Raji (cell line): Measurements from ENCODE around the gene MGAT5.

Source experiments
- POLR2A ChIP-seq: IDR thresholded peaks from 2 replicates; pipeline ENCODE4 v1.6.1; 2011; ENCODE audit warnings: low read depth, low read length, control low read depth; ENCODE audit not compliant: insufficient read depth

MGAT5 gene

GRCh38 chr2:134407154-134407890 is 153.4 kb downstream of the MGAT5 start:
- TF ChIP-seq POLR2A, result no peak

- no peak for TF ChIP-seq POLR2A
Measured at GRCh38 chr2:134408386-134408785, 154.5 kb downstream of the MGAT5 start.

GRCh38 chr2:134408791-134409190 is 154.9 kb downstream of the MGAT5 start:
- TF ChIP-seq POLR2A, result no peak

- no peak for TF ChIP-seq POLR2A
Measured at GRCh38 chr2:134410006-134410405, 156.1 kb downstream of the MGAT5 start.

GRCh38 chr2:134410831-134411231 is 157.0 kb downstream of the MGAT5 start:
- no peak for TF ChIP-seq POLR2A

GRCh38 chr2:134411279-134411827 is 157.5 kb downstream of the MGAT5 start:
- TF ChIP-seq POLR2A, result no peak

- TF ChIP-seq POLR2A, result no peak
Measured at GRCh38 chr2:134411828-134412638, 158.2 kb downstream of the MGAT5 start.

GRCh38 chr2:134412639-134412999 is 158.7 kb downstream of the MGAT5 start:
- no peak for TF ChIP-seq POLR2A

- no peak for TF ChIP-seq POLR2A
Measured at GRCh38 chr2:134413430-134413829, 159.6 kb downstream of the MGAT5 start.

GRCh38 chr2:134413912-134414311 is 160.0 kb downstream of the MGAT5 start:
- no peak for TF ChIP-seq POLR2A

GRCh38 chr2:134416018-134416417 is 162.1 kb downstream of the MGAT5 start:
- no peak for TF ChIP-seq POLR2A

- no peak for TF ChIP-seq POLR2A
Measured at GRCh38 chr2:134416637-134417036, 162.8 kb downstream of the MGAT5 start.

- TF ChIP-seq POLR2A, result no peak
Measured at GRCh38 chr2:134417968-134418582, 164.2 kb downstream of the MGAT5 start.

GRCh38 chr2:134420259-134420658 is 166.4 kb downstream of the MGAT5 start:
- no peak for TF ChIP-seq POLR2A

- no peak for TF ChIP-seq POLR2A
Measured at GRCh38 chr2:134420920-134421319, 167.0 kb downstream of the MGAT5 start.
